AG04450 (cell line): ENCODE data around the gene NTN4. TPM values are rescaled to one million over a fixed set of nuclear protein-coding genes. Genes with fewer than 3 reads are reported as not detected.

Experiments
- CTCF ChIA-PET: fragments of 300-600, 350-600 bp; formaldehyde crosslinking; extraction: SDS; loops from one replicate; lab custom pipeline; 2022; ENCODE audit warnings: antibody characterized with exemption, inconsistent platforms; lab: Charles Lee
- POLR2A ChIA-PET: fragments of 350-600 bp; formaldehyde crosslinking; extraction: SDS; loops from one replicate; lab custom pipeline; 2021; ENCODE audit warnings: antibody characterized with exemption, inconsistent platforms; lab: Yijun Ruan, JAX
- DNase-seq: peaks from one replicate; pipeline ENCODE4 v3.0.0-alpha.2; 2011; ENCODE audit warnings: low read depth, low spot score
- H3K27ac ChIP-seq: one replicate; pipeline ENCODE4 v1.5.1; 2012; ENCODE audit warnings: low read depth, low read length, control low read depth
- H3K27me3 ChIP-seq: one replicate; pipeline ENCODE4 v1.6.0; 2012; ENCODE audit warnings: low read length; ENCODE audit not compliant: control insufficient read depth, insufficient read depth
- H3K4me3 ChIP-seq: 2 replicates; pipeline ENCODE4 v1.5.1; 2011; ENCODE audit warnings: mild to moderate bottlenecking, low read depth, low read length, control low read depth
- H3K9me3 ChIP-seq: 2 replicates; pipeline ENCODE4 v1.5.1; 2012; ENCODE audit warnings: low read length; ENCODE audit not compliant: control insufficient read depth, insufficient read depth
- polyA plus RNA-seq: library from polyadenylated mRNA; depleted of rRNA; stranded (reverse); fragments of >200 nt; gene quantifications from 2 replicates; pipeline ENCODE4 v1.2.3, GENCODE V29; 2011
- TF ChIP-seq, protein P1 (sequence below): IDR thresholded peaks from 2 replicates; pipeline ENCODE4 v1.5.1; 2011; ENCODE audit warnings: low read depth, low read length, control low read depth, inconsistent platforms

NTN4 gene
- polyA plus RNA-seq, 1 experiment, result 132 TPM

DNA sequence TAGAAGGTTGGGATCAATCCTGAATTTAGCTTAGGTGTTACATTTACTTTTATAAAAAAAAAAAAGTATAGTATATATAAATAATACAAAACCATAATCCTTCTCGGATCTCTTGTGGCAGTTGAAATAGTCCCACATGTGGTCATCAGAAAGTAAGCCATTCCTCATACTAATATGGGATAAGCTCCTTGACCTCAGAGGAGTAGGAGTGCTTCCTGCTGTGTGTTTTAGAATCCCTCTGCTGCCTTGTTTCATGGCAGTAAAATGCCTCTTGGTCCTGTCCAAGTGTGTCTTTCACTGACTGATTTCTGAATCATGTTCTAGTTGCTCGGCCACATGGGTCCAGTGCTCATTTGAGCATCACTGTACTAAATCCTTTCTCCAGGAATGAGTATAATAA is 117.0 kb downstream of the NTN4 start:
- ChIA-PET POLR2A (interaction anchor here (0.6 kb wide), 1 partner anchor 660 kb away, joined by 3 read pairs; no protein-coding TSS in a partner anchor), CTCF (no interaction called here)
- H3K27me3 ChIP-seq, result no peaks in the 10 kb centered on the region
- no peak overlapping the region for H3K4me3 ChIP-seq
- DNase-seq, result no peak
- H3K9me3 ChIP-seq, result no peaks in the 10 kb centered on the region
- TF ChIP-seq, protein P1, sequence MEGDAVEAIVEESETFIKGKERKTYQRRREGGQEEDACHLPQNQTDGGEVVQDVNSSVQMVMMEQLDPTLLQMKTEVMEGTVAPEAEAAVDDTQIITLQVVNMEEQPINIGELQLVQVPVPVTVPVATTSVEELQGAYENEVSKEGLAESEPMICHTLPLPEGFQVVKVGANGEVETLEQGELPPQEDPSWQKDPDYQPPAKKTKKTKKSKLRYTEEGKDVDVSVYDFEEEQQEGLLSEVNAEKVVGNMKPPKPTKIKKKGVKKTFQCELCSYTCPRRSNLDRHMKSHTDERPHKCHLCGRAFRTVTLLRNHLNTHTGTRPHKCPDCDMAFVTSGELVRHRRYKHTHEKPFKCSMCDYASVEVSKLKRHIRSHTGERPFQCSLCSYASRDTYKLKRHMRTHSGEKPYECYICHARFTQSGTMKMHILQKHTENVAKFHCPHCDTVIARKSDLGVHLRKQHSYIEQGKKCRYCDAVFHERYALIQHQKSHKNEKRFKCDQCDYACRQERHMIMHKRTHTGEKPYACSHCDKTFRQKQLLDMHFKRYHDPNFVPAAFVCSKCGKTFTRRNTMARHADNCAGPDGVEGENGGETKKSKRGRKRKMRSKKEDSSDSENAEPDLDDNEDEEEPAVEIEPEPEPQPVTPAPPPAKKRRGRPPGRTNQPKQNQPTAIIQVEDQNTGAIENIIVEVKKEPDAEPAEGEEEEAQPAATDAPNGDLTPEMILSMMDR, result no peak
- no peak overlapping the region for H3K27ac ChIP-seq

DNA sequence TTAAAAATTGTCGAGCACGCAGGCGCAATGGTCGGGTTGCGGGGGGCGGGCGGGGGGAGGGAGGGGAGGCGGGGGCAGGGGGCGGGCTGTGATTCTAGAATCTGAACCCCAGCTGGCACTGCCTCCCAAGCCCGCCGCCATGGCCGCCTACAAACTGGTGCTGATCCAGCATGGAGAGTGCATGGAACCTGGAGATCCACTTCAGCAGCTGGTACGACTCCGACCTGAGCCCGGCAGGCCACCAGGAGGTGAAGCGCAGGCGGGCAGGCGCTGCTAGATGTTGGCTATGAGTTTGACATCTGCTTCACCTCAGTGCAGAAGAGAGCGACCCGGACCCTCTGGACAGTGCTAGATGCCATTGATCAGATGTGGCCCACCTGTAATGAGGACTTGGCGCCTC is 118.4 kb downstream of the NTN4 start:
- TF ChIP-seq, protein P1, result no peak
- DNase-seq, result no peak
- POLR2A ChIA-PET, result no interaction called here
- no peaks in the 10 kb centered on the region for H3K9me3 ChIP-seq
- CTCF ChIA-PET, result no interaction called here
- H3K27me3 ChIP-seq, result no peaks in the 10 kb centered on the region
- H3K27ac ChIP-seq, result no peak overlapping the region
- no peak overlapping the region for H3K4me3 ChIP-seq

DNA sequence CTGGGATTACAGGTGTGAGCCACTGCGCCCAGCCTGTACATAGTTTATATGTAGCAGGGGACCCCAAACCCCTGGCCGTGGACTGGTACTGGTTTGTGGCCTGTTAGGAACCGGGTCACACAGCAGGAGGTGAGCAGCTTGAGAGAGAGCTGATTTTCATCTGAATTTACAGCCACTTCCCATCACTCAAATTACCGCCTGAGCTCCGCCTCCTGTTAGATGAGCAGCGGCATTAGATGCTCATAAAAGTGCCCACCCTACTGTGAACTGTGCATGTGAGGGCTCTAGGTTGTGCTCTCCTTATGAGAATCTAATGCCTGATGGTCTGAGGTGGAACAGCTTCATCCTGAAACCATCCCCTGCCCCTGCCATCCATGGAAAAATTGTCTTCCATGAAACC is 119.3 kb downstream of the NTN4 start:
- Histone ChIP-seq H3K27ac (no peak overlapping the region), H3K9me3 (no peaks in the 10 kb centered on the region), H3K27me3 (no peaks in the 10 kb centered on the region), H3K4me3 (no peak overlapping the region)
- DNase-seq, result no peak
- CTCF ChIA-PET, result no interaction called here
- POLR2A ChIA-PET, result no interaction called here
- TF ChIP-seq, protein P1, result no peak

DNA sequence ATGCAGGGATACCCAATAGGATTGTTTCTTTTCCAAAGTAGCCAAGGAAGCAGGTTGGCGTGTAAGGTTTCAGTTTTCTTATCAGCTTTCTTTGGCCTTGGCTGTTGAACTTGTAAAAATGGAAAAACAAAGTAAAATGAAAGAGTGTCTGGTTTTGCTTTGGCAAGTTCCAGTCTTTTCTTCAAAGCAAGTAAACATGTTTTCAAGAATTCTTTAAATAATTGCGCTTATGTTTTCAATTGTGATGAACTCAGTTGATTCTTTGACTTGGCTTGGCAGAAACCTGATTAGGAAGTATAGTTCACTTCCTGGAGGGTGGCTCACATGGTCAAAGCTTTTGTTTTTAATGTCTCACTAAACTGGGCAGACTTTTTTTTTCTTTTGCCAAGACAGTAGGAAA is 127.0 kb downstream of the NTN4 start:
- POLR2A ChIA-PET, result no interaction called here
- H3K27ac ChIP-seq, result no peak overlapping the region
- TF ChIP-seq, protein P1, result no peak
- no peaks in the 10 kb centered on the region for H3K9me3 ChIP-seq
- H3K27me3 ChIP-seq, result no peaks in the 10 kb centered on the region
- no peak for DNase-seq
- no peak overlapping the region for H3K4me3 ChIP-seq
- CTCF ChIA-PET, result interaction anchor here (0.8 kb wide), 1 partner anchor 39 kb away, joined by 3 read pairs; no protein-coding TSS in a partner anchor

DNA sequence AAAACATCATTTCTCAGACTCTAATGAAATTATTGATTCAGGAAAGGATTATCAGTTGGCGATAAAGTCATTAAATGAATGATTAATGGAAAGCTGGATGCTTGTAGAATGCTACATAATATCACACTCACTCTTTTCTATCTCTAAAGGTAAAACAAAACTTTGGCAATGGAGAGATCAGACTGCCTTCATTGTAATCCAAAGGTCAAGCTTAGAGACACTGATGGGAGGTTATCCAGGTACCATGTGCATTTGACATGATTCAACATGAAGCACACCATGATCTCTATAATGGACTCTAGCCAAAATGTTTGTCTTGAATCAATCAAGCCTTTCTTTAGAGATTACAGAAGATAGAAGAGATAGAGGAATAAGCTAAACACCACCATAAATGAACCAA is 129.2 kb downstream of the NTN4 start:
- ChIA-PET CTCF (interaction anchor here (1.0 to 2.1 kb wide), 2 partner anchors 79 to 87 kb away, joined by 3 to 6 read pairs; no protein-coding TSS in a partner anchor), POLR2A (no interaction called here)
- DNase-seq, result no peak
- Histone ChIP-seq H3K27me3 (no peaks in the 10 kb centered on the region), H3K27ac (no peak overlapping the region), H3K4me3 (no peak overlapping the region), H3K9me3 (no peaks in the 10 kb centered on the region; the same call in 1 of the 2 replicates)
- TF ChIP-seq, protein P1, result no peak
